A549 treated with CORT108297 at 1 μM for 4 hours (cell line): ENCODE data around the gene MTRFR. TPM values are rescaled to one million over a fixed set of nuclear protein-coding genes. Genes with fewer than 3 reads are reported as not detected.

Experiments
- total RNA-seq: library from RNA; stranded (reverse); fragments of 200-300 nt; extraction: Qiagen RNA extraction; gene quantifications from 5 replicates; pipeline ENCODE4 v1.2.3, GENCODE V29; 2022

MTRFR gene
- total RNA-seq = 10.8 to 19.5 TPM (median 16.0 TPM) in 5 replicates

DNA sequence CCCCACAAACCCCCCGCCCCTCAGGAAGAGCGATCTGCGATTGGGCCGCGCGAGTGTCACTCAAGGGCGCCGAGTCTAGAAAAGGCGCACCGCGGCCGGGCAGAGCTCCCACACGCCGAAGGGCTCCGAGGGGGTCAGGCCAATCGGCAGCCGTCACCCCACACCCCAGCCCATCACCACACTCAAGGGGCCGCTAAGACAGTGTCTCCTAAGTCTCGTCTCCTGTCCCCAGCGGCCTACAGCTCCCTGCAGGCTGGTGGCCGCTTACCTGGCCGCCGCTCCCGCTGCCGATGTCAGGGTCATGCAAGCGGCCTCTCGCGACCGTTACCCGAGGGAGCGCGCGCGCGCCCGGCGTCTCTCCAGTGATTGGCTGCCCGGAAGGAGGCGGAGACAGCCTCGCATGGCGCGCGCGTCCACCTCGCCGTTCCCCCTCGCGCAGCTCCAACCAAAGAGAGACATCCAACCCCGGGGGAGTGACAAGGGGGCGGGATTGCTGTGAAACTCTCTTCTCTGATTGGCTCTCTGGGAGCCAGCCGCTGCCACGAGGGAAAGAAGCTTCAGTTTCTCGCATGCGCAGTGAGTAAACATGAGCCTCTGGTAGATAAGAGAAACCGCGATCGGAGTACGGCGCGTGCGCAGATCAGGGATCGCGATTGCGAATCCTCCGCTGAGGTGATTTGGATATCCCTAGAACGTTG, at the start of gene MTRFR, which contains the start of gene MPHOSPH9:
Gene MTRFR, plus strand, starts transcription at position 630 of the 698 bp plus-strand sequence. CDS start 20,239 bp downstream, outside the sequence.
Gene MPHOSPH9, minus strand, starts transcription at position 335 of the 698 bp plus-strand sequence. CDS start 2,777 bp downstream, outside the sequence.

Other genes with a start within 250 kb of the MTRFR start
- 12.1 to 22.4 TPM (median 19.4 TPM) in 5 replicates for gene PITPNM2, start 82.3 kb upstream of the MTRFR start, total RNA-seq
- gene MPHOSPH9, start 295 bp upstream of the MTRFR start, total RNA-seq = 16.9 to 29.9 TPM (median 21.6 TPM) in 5 replicates
- 112 to 174 TPM (median 170 TPM) in 5 replicates for gene CDK2AP1, start 38.4 kb downstream of the MTRFR start, total RNA-seq
- 19.1 to 25.9 TPM (median 24.5 TPM) in 5 replicates for gene SBNO1, start 131.4 kb downstream of the MTRFR start, total RNA-seq
- 49.0 to 56.3 TPM (median 52.3 TPM) in 5 replicates for gene KMT5A, start 150.7 kb downstream of the MTRFR start, total RNA-seq
- gene RILPL2, start 203.2 kb downstream of the MTRFR start, total RNA-seq = 1.4 to 2.0 TPM (median 1.8 TPM) in 5 replicates
- 18.4 to 20.5 TPM (median 19.2 TPM) in 5 replicates for gene SNRNP35, start 224.7 kb downstream of the MTRFR start, total RNA-seq